ENCODE results near the gene SLC9A6. TPM values are rescaled to one million over a fixed set of nuclear protein-coding genes. Genes with fewer than 3 reads are reported as not detected.
A peak's percentile ranks its signal among the peaks of the same experiment; 100 is the strongest.

The SLC9A6 gene
- total and polyA plus RNA-seq, 2 donors (not counting 1 experiment from before 2014, with no cell fraction given): 22.2 to 30.4 TPM

GRCh38 chrX:135981668-135982067 lies 3.6 kb upstream of the SLC9A6 start:
- peak in 1 of 2 donors; percentile 18 for DNase-seq (ENCODE audit: low read depth in 2 of 2)
- H3K36me3 ChIP-seq (ENCODE audit: control insufficient read depth, insufficient read depth, low read length): no peaks in the 10 kb centered on the region
- H3K9ac ChIP-seq (ENCODE audit: insufficient read depth, low read length): no peak overlapping the region
- TF ChIP-seq EZH2 (IDR thresholded peaks at IDR 0.05; ENCODE audit: low read length, missing control alignments) (no peak), CTCF (conservative IDR thresholded peaks at IDR 0.05 in 1 of 2, IDR thresholded peaks at IDR 0.05 in 1 of 2; ENCODE audit: low read depth in 1 of 2, low read length in 2 of 2) (no peak)
- no peaks in the 10 kb centered on the region for H3K4me1 ChIP-seq (ENCODE audit: control insufficient read depth, extremely low read depth, insufficient read depth, low read length)
- no peak overlapping the region for H3K4me3 ChIP-seq (replicated peaks in 1 of 4; ENCODE audit: control extremely low read depth in 1 of 4, insufficient read depth in 1 of 4, low read depth in 3 of 4, low read length in 4 of 4)
- no peaks in the 10 kb centered on the region for H4K20me1 ChIP-seq (ENCODE audit: control insufficient read depth, extremely low read depth, insufficient read depth, low read length)
- H3K27ac ChIP-seq (ENCODE audit: insufficient read depth, low read length): no peak overlapping the region
- H3K9me3 ChIP-seq (ENCODE audit: control insufficient read depth, insufficient read depth, low read depth, low read length): no peaks in the 10 kb centered on the region
- no peak overlapping the region for H3K4me2 ChIP-seq (ENCODE audit: extremely low read depth, insufficient read depth, low read length)
- H3K79me2 ChIP-seq (ENCODE audit: control insufficient read depth, insufficient read depth, low read length): peaks cover 4% of the 10 kb centered on the region
- no peak overlapping the region for H2AFZ ChIP-seq (ENCODE audit: low read length)
- no peaks in the 10 kb centered on the region for H3K27me3 ChIP-seq (ENCODE audit: control insufficient read depth, insufficient read depth, low read length)

- TF ChIP-seq EZH2 (IDR thresholded peaks at IDR 0.05; ENCODE audit: low read length, missing control alignments): no peak
- no peak for TF ChIP-seq CTCF (conservative IDR thresholded peaks at IDR 0.05 in 1 of 2, IDR thresholded peaks at IDR 0.05 in 1 of 2; ENCODE audit: low read depth in 1 of 2, low read length in 2 of 2)
- Histone ChIP-seq H3K9ac (ENCODE audit: insufficient read depth, low read length) (no peak overlapping the region), H2AFZ (ENCODE audit: low read length) (no peak overlapping the region), H3K9me3 (ENCODE audit: control insufficient read depth, insufficient read depth, low read depth, low read length) (no peaks in the 10 kb centered on the region), H3K4me2 (ENCODE audit: extremely low read depth, insufficient read depth, low read length) (no peak overlapping the region), H3K27me3 (ENCODE audit: control insufficient read depth, insufficient read depth, low read length) (no peaks in the 10 kb centered on the region), H3K4me3 (replicated peaks in 1 of 4; ENCODE audit: control extremely low read depth in 1 of 4, insufficient read depth in 1 of 4, low read depth in 3 of 4, low read length in 4 of 4) (no peak overlapping the region), H3K36me3 (ENCODE audit: control insufficient read depth, insufficient read depth, low read length) (no peaks in the 10 kb centered on the region), H3K27ac (ENCODE audit: insufficient read depth, low read length) (no peak overlapping the region), H3K79me2 (ENCODE audit: control insufficient read depth, insufficient read depth, low read length) (peaks cover 4% of the 10 kb centered on the region), H3K4me1 (ENCODE audit: control insufficient read depth, extremely low read depth, insufficient read depth, low read length) (no peaks in the 10 kb centered on the region), H4K20me1 (ENCODE audit: control insufficient read depth, extremely low read depth, insufficient read depth, low read length) (no peaks in the 10 kb centered on the region)
- no peak for DNase-seq (ENCODE audit: low read depth in 2 of 2)
These were observed 2.4 kb upstream of the SLC9A6 start for GRCh38 chrX:135982860-135983259.

GRCh38 chrX:135984256-135984655 lies 979 bp upstream of the SLC9A6 start:
- H4K20me1 ChIP-seq (ENCODE audit: control insufficient read depth, extremely low read depth, insufficient read depth, low read length): no peaks in the 10 kb centered on the region
- no peak for DNase-seq (ENCODE audit: low read depth in 2 of 2)
- no peaks in the 10 kb centered on the region for H3K4me1 ChIP-seq (ENCODE audit: control insufficient read depth, extremely low read depth, insufficient read depth, low read length)
- H3K36me3 ChIP-seq (ENCODE audit: control insufficient read depth, insufficient read depth, low read length): no peaks in the 10 kb centered on the region
- peak overlapping the region; percentile 12 for H2AFZ ChIP-seq (ENCODE audit: low read length)
- H3K79me2 ChIP-seq (ENCODE audit: control insufficient read depth, insufficient read depth, low read length): peaks cover 4% of the 10 kb centered on the region
- peak overlapping the region in 2 of 4 experiments; percentile 74 to 78 for H3K4me3 ChIP-seq (replicated peaks in 1 of 4; ENCODE audit: control extremely low read depth in 1 of 4, insufficient read depth in 1 of 4, low read depth in 3 of 4, low read length in 4 of 4)
- H3K9ac ChIP-seq (ENCODE audit: insufficient read depth, low read length): no peak overlapping the region
- no peak overlapping the region for H3K27ac ChIP-seq (ENCODE audit: insufficient read depth, low read length)
- TF ChIP-seq CTCF (conservative IDR thresholded peaks at IDR 0.05 in 1 of 2, IDR thresholded peaks at IDR 0.05 in 1 of 2; ENCODE audit: low read depth in 1 of 2, low read length in 2 of 2): no peak
- TF ChIP-seq EZH2 (IDR thresholded peaks at IDR 0.05; ENCODE audit: low read length, missing control alignments): no peak
- H3K27me3 ChIP-seq (ENCODE audit: control insufficient read depth, insufficient read depth, low read length): no peaks in the 10 kb centered on the region
- peak overlapping the region; percentile 72 for H3K4me2 ChIP-seq (ENCODE audit: extremely low read depth, insufficient read depth, low read length)
- H3K9me3 ChIP-seq (ENCODE audit: control insufficient read depth, insufficient read depth, low read depth, low read length): no peaks in the 10 kb centered on the region

Measured in fibroblast of lung (primary cell).